HG03469 (cell line): Measurements from ENCODE around the gene SPATC1L.
"Not testable (repeated sequence)": the region's sequence is repeated elsewhere in the genome, so short reads cannot be mapped to it uniquely, and the experiment has no call there.

Source experiments
- ATAC-seq: cut with Tn5 transposase; IDR thresholded peaks from one replicate; pipeline ENCODE4 v1.9.1; 2021; ENCODE audit warnings: mild to moderate bottlenecking, moderate library complexity, moderate number of reproducible peaks; ENCODE audit not compliant: unreplicated experiment

The SPATC1L gene

GRCh38 chr21:46151989-46152926 is 32.0 kb downstream of the SPATC1L start:
- ATAC-seq: no peak

DNA sequence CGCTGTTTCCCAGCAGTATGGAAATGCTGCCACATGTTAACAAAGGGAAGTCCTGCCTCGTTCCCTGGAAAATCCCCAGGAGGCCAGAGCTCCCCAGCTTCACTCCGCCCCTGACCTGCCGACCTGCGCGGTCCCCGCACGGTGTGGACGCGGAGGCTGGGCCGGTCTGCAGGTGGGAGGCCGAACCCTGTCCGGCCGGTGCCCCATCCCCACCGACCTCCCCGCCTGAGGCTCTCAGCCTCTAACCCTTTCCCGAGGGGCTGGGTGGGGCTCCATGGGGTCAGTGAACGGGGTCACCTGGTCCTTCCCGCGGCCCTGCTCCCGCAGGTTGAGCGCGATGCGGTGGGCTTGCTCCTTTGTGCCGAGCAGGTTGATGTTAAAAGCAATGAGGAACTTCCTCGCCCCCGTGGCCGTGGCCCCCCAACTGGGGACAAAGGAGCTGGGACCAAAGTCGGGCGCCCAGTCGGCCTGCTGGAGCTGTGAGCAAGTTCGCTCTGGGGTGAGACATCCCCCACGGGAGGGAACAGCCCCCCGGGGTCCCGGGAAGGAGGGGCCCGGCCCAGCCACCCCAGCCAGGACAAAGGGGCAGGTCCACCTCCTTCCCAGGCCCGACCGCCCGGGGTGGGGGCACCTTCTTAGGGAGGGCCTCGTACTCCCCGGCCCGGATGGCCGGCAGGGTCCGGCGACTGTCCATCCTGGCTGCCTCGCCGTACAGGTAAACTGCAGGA is 32.8 kb downstream of the SPATC1L start:
- ATAC-seq: no peak

GRCh38 chr21:46150491-46151121 is 33.7 kb downstream of the SPATC1L start:
- ATAC-seq: no peak

DNA sequence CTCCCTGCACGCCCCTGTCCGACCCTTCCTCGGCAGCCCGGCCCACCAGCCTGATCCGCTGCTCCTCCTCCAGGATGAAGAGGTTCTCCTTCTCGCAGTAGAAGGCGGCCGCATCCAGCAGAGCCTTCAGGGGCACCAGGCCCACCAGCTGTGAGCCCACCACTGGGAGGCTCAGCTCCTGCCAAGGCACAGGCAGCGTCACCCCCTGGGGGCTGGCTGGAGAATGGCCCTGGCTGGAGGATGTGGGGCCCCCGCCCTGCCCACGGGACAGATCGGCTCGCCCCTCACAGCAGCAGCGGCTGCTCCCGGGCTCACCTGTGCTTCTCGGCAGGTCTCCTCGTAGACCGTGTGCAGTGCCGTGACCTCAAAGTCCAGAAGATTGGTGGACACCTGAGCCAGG is 34.2 kb downstream of the SPATC1L start:
- no peak for ATAC-seq

DNA sequence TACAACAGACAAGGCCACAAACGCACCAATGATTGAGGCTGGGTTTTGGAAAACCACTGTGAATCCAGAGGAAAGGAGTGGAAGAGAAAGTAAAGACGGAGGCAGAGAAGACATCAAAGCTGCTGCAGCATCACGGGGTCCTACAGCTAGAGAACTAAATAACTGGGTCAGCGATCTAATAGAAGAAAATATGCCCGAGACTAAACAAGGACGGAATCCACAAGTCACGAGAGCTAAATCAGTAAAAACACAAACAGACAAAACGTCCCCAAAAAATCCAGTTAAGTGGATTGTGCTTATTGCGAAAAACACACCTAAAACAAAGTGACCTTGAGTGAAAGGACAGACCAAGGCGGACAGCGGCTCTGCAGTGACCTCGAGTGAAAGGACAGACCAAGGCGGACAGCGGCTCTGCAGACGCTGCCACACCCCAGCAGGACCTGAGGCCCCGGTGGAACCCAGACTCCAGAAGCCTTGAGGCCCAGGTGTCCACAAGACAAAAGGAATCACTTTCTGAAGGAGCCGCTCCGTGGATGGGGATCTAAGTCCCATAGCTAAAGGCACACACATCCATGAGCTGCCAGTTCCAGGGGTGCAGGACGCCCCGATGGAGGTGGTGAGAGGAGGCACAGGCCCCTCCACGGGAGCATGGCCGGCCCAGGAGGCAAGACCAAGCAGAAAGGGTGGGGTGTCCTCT is 34.9 kb downstream of the SPATC1L start:
- ATAC-seq: no peak

DNA sequence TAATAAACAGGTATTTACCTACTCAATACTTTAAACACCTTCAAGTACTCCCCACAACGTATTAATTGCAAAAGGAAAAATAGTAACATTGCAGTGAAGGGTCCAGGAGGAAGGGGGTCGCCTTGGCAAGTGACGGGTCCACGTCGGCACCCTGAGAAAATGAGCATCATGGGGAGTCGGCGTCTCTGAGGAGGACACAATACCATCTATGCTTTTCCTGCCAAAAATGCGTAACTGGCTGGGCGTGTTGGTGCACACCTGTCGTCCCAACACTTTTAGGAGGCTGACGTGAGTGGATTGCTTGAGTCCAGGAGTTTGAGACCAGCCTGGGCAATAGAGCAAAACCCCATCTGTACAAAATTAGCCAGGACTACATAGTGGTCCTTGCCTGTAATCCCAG is 36.2 kb downstream of the SPATC1L start:
- no peak for ATAC-seq

GRCh38 chr21:46147429-46147828 is 36.8 kb downstream of the SPATC1L start:
- ATAC-seq: not testable (repeated sequence)

GRCh38 chr21:46146856-46147255 is 37.4 kb downstream of the SPATC1L start:
- ATAC-seq: no peak

DNA sequence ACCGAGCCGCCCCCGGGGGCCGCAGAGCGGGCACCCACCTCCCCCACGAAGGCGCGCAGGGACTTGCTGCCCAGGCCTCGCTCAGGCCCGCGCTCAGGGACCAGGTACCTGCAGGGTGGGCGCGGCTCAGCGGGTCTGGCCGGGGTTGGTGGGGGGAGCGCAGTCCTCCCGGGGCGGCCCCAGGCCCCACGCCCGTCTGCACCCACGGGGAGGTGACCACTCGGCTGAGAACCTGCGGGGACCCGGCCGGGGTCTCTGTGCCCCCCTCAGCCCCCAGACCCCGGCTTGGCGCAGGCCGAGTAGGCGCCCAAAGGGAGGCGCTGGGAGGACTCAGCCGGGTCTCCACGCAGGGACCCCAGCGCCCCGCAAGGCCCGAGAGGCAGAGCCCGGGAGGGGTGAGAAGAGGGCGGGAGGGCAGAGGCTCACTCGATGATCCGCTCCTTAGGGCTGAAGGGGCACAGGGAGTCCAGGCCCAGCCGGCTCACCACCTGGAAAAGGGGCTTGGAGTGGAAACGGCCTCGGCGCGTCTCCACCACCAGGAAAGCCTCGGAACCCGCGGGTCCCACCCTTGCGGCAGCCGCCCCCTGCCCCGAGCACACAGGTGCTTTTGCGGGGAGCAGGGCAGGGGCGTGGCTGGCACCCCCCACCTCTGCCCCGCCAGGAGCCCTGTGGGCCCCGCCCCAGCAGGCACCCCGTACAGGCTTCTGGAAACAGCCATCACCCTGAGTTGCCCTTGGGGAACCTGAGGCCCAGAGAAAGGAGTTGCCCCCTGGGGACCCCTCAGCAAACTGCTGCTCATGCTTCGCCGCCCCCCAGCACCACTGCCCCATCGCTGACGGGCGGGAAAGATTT is 38.2 kb downstream of the SPATC1L start:
- no peak for ATAC-seq

DNA sequence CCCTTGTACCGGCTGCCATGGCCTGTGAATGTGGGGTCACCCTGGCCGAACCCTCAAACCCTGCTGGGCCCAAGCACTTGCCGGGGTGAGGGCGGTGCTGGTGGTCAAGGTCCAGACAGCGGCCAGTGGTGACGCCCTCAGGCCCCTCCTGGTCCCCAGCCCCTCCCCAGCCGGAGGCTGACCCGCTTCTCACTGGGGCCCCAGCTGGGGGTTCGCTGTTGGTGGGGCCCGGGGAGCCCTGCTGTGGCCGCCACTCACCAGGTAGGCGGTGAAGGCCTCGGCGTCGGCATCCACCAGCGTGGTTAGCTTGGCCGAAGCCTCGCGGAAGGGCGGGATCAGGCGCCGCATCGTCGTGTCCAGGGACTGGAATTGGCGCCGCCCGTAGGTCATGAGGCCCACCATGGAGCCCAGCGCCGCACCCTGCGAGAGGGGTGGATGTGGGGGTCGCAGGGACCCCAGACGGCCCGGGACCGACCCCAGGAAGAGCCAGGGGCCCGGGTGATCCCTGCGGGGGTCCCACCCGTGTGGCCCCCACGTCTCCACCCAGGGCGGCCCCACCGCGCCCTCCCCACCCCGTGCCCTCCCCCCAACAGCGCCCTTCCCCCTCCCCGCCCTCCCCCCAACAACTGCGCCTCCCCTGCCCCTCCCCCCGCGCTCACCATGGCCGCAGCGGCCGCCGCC is 39.0 kb downstream of the SPATC1L start:
- no peak for ATAC-seq

- ATAC-seq: no peak
Observed at GRCh38 chr21:46144464-46145070, 39.7 kb downstream of the SPATC1L start.

DNA sequence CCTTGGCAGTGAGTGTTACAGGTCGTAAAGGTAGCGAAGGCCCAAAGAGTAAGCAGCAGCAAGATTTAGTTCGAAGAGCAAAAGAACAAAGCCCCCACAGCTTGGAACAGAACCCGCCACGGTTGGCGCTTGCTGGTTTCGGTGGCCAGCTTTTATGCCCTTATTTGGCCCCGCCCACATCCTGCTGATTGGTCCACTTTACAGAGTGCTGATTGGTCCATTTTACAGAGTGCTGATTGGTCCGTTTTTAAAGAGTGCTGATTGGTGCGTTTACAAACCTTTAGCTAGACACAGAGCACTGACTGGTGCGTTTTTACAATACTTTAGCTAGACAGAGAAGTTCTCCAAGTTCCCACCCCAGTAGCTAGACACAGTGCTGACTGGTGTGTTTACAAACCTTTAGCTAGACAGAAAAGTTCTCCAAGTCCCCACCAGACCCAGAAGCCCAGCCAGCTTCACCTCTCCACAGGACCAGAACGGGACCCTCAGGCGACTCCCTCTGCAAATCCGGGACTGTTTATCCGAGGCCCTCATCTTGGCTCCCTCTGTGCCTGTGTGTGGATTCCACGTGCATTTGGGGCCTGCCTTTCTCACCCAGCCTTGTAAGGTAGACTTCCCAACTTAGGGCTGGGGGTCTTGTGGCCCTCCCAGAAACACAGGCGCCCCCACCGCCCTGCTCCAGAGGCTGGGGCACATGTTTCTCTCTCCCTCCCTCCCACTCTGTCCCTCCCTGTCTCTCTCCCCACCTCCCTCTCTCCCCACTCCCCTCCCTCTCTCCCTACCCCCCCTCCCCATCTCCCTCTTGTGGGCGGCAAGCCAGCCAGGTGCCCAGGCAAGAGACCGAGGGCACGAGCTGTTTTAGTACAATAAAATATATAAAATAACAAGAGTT is 41.4 kb downstream of the SPATC1L start:
- ATAC-seq: no peak

DNA sequence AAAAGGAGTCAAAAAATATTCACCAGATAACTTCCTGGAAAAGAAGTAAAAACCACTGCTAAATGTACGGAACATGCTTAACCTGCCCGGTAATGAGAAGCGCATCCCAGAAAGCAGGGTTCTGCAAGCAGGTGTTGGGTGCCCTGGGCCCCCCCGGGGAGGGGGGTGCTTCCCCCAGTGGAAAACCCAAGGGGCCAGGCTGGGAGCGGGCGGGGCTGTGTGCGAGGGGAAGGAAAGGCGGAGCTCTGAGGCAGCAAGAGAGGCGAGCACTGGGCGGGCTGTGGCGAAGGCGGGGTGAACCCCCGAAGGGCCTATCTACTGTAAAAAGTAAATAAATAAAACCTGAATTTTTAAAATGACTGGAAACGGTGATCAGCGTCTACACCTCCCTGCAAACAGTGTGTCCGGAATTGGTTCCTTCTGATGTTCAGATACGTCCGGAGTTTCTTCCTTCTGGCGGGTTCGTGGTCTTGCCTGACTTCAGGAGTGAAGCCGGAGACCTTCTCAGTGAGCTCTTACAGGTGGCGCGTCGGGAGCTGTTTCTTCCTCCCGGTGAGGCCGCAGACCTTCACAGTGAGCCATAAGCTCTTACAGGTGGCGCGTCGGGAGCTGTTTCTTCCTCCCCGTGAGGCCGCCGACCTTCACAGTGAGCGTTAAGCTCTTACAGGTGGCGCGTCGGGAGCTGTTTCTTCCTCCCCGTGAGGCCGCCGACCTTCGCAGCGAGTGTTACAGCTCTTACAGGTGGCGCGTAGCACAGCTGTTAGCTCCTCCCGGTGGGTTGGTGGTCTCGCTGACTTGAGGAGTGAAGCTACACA is 42.3 kb downstream of the SPATC1L start:
- ATAC-seq: no peak

DNA sequence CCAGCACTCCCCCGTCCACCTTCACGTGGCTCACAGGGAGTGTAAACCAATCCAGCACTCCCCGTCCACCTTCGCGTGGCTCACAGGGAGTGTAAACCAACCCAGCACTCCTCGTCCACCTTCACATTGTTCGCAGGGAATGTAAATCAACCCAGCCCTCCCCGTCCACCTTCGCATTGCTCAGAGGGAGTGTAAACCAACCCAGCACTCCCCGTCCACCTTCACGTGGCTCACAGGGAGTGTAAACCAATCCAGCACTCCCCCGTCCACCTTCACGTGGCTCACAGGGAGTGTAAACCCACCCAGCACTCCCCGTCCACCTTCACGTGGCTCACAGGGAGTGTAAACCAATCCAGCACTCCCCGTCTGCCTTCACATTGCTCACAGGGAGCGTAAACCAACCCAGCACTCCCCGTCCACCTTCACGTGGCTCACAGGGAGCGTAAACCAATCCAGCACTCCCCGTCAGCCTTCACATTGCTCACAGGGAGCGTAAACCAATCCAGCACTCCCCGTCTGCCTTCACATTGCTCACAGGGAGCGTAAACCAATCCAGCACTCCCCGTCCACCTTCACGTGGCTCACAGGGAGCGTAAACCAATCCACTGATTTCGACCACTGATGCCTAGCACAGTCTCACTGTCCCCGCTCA is 43.8 kb downstream of the SPATC1L start:
- not testable (repeated sequence) for ATAC-seq

DNA sequence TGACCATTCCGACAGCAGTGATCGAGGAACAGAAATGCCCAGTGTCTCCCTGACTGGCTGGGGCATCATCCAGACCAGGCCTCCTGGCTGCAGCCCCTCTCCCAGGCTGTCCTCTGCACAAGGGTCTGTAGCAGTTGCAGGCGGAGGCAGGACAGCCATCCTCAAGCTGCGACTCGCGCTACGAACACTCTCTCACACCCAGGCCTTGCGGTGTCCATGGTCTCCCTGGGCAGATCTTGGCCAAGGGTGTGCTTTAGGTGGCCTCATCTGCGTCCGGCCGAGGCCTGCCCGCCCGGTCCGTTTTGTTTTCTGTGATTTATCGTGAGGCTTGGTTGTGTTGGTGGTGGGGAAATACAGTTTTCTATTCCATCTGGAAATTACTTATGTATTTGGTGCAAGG is 44.6 kb downstream of the SPATC1L start:
- ATAC-seq: no peak

GRCh38 chr21:46138383-46138970 is 45.8 kb downstream of the SPATC1L start:
- no peak for ATAC-seq
